ENCODE data around the gene ABCC10. TPM values are rescaled to one million over a fixed set of nuclear protein-coding genes. Genes with fewer than 3 reads are reported as not detected.
"Not testable (repeated sequence)": the region's sequence is repeated elsewhere in the genome, so short reads cannot be mapped to it uniquely, and the experiment has no call there.

The ABCC10 gene
- total RNA-seq, 1 donor, result 26.4 TPM

DNA sequence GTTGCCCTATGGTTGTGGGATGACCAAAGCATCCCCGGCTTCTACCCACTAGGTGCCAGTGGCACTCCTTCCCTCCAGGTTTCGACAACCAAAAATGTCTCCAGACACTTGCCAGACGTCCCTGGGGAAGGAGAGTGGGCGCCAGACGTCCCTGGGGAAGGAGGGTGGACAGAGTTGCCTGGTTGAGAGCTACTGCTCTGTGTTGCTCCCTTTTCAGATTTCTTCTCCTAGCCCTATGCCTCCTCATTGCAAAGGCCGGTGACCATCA, 69.7 kb downstream of the ABCC10 start:
- peak overlapping the region; percentile 56 for H3K4me2 ChIP-seq (ENCODE audit: insufficient read depth, low read length)
- no peak overlapping the region for H2AFZ ChIP-seq (ENCODE audit: low read length)
- peaks cover 49% of the 10 kb centered on the region for H3K4me1 ChIP-seq (ENCODE audit: insufficient read depth, low read length)
- H3K27me3 ChIP-seq (ENCODE audit: insufficient read depth, low read length), result no peaks in the 10 kb centered on the region
- peaks cover 41% of the 10 kb centered on the region for H3K79me2 ChIP-seq (ENCODE audit: insufficient read depth, low read length)
- H3K36me3 ChIP-seq (ENCODE audit: insufficient read depth, low read length), result peaks cover 36% of the 10 kb centered on the region
- H3K27ac ChIP-seq (ENCODE audit: low read depth, low read length), result peak overlapping the region; percentile 49
- no peak overlapping the region for H3K4me3 ChIP-seq (ENCODE audit: insufficient read depth, low read length)
- no peaks in the 10 kb centered on the region for H3K9me3 ChIP-seq (ENCODE audit: low read depth, low read length)
- DNase-seq (ENCODE audit: insufficient read length, low spot score, missing footprints), result peak; percentile 80
- TF ChIP-seq, protein P1, sequence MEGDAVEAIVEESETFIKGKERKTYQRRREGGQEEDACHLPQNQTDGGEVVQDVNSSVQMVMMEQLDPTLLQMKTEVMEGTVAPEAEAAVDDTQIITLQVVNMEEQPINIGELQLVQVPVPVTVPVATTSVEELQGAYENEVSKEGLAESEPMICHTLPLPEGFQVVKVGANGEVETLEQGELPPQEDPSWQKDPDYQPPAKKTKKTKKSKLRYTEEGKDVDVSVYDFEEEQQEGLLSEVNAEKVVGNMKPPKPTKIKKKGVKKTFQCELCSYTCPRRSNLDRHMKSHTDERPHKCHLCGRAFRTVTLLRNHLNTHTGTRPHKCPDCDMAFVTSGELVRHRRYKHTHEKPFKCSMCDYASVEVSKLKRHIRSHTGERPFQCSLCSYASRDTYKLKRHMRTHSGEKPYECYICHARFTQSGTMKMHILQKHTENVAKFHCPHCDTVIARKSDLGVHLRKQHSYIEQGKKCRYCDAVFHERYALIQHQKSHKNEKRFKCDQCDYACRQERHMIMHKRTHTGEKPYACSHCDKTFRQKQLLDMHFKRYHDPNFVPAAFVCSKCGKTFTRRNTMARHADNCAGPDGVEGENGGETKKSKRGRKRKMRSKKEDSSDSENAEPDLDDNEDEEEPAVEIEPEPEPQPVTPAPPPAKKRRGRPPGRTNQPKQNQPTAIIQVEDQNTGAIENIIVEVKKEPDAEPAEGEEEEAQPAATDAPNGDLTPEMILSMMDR (IDR thresholded peaks at IDR 0.05; ENCODE audit: extremely low read depth, low read depth, low read length), result no peak
- peaks cover 33% of the 10 kb centered on the region for H4K20me1 ChIP-seq (ENCODE audit: insufficient read depth, low read length)

DNA sequence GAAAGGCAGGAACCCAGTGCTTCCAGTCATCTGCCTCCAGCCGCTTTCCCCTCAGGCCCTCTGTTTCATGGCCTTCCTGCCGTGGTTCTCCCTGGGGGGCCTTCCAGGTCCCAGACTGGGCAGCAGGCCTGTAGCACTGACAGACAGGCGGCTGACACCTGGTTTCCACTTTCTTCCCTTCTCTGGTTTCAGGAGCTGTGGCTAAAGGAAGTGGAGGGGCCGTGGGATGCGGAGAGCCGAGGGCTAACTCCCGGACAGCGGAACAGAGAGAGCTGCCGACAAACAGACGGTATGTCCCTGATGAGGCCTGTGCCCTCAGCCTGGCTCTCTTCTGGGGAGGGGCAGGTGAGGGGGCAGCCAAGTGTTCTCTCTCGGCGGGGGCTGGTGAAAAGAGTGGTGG, 70.3 kb downstream of the ABCC10 start:
- no peak for DNase-seq (ENCODE audit: insufficient read length, low spot score, missing footprints)
- peaks cover 28% of the 10 kb centered on the region for H4K20me1 ChIP-seq (ENCODE audit: insufficient read depth, low read length)
- H3K27ac ChIP-seq (ENCODE audit: low read depth, low read length), result no peak overlapping the region
- no peaks in the 10 kb centered on the region for H3K27me3 ChIP-seq (ENCODE audit: insufficient read depth, low read length)
- no peak overlapping the region for H3K4me3 ChIP-seq (ENCODE audit: insufficient read depth, low read length)
- peaks cover 42% of the 10 kb centered on the region for H3K36me3 ChIP-seq (ENCODE audit: insufficient read depth, low read length)
- H2AFZ ChIP-seq (ENCODE audit: low read length), result no peak overlapping the region
- H3K9me3 ChIP-seq (ENCODE audit: low read depth, low read length), result no peaks in the 10 kb centered on the region
- H3K4me2 ChIP-seq (ENCODE audit: insufficient read depth, low read length), result no peak overlapping the region
- TF ChIP-seq, protein P1 (IDR thresholded peaks at IDR 0.05; ENCODE audit: extremely low read depth, low read depth, low read length), result no peak
- peaks cover 41% of the 10 kb centered on the region for H3K79me2 ChIP-seq (ENCODE audit: insufficient read depth, low read length)
- H3K4me1 ChIP-seq (ENCODE audit: insufficient read depth, low read length), result peaks cover 43% of the 10 kb centered on the region

DNA sequence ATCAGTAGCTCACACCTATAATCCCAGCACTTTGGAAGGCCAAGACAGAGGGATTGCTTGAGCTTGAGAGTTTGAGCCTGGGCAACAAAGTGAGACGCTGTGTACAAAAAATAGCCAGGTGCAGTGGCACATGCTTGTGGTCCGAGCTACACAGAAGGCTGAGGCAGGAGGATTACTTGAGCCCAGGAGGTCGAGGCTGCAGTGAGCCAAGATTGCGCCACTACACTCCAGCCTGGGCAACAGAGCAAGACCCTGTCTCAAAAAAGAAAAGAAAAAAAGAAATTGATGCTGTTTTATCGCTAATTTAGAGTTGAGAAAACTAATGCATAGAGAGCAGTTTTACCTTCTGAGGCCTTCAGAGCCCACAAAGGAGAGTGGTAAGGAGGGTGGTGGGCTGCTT, 71.0 kb downstream of the ABCC10 start:
- Histone ChIP-seq H3K36me3 (ENCODE audit: insufficient read depth, low read length) (peaks cover 48% of the 10 kb centered on the region), H3K79me2 (ENCODE audit: insufficient read depth, low read length) (peaks cover 37% of the 10 kb centered on the region), H4K20me1 (ENCODE audit: insufficient read depth, low read length) (peaks cover 22% of the 10 kb centered on the region), H3K4me1 (ENCODE audit: insufficient read depth, low read length) (peaks cover 37% of the 10 kb centered on the region)
- H3K9me3 ChIP-seq (ENCODE audit: low read depth, low read length); DNase-seq (ENCODE audit: insufficient read length, low spot score, missing footprints); H3K4me2 ChIP-seq (ENCODE audit: insufficient read depth, low read length); H2AFZ ChIP-seq (ENCODE audit: low read length); H3K4me3 ChIP-seq (ENCODE audit: insufficient read depth, low read length); H3K27me3 ChIP-seq (ENCODE audit: insufficient read depth, low read length); H3K27ac ChIP-seq (ENCODE audit: low read depth, low read length): not testable (repeated sequence)

DNA sequence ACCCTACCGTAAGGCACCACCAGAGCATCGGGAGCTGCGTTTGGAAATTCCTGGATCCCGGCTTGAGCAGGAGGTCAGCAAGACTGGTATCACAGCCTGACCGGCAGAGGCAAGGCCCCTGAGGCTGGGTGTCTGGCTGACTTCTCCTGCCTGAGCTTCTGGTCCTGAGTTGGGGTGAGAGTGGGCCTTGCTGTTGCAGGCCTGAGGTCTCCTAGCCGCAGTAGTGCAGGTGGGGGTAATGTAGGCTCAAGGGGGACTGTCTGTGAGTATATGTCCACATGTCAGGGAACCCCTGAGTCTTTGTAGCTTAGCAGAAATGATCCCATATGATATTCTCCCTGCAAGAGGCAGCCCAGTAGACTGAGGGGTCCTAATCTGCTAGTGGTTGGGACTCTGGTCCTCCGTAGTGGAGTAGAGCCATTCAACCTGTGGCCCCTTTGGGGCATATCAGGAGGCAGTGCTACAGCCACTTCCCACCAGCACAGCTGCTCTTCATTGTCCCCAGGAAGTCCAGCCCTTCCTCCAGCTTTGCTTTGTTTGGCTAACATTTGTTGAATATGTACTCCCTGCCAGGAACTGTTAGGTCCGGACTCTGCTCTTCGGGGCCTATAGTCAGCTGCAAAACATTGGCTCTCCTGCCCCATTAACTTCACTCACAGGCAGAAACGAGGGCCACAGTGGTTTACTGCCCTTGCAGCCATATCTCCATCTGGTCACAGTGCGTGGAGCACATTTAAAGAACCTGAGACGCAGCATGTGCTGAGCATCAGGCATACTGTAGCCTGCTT, 71.9 kb downstream of the ABCC10 start:
- Histone ChIP-seq H3K4me2 (ENCODE audit: insufficient read depth, low read length) (no peak overlapping the region), H3K9me3 (ENCODE audit: low read depth, low read length) (no peaks in the 10 kb centered on the region), H3K27ac (ENCODE audit: low read depth, low read length) (no peak overlapping the region), H2AFZ (ENCODE audit: low read length) (no peak overlapping the region), H4K20me1 (ENCODE audit: insufficient read depth, low read length) (peaks cover 19% of the 10 kb centered on the region), H3K4me3 (ENCODE audit: insufficient read depth, low read length) (no peak overlapping the region), H3K27me3 (ENCODE audit: insufficient read depth, low read length) (no peaks in the 10 kb centered on the region), H3K36me3 (ENCODE audit: insufficient read depth, low read length) (peaks cover 53% of the 10 kb centered on the region), H3K79me2 (ENCODE audit: insufficient read depth, low read length) (peaks cover 31% of the 10 kb centered on the region), H3K4me1 (ENCODE audit: insufficient read depth, low read length) (peaks cover 33% of the 10 kb centered on the region)
- DNase-seq (ENCODE audit: insufficient read length, low spot score, missing footprints), result no peak
- TF ChIP-seq, protein P1 (IDR thresholded peaks at IDR 0.05; ENCODE audit: extremely low read depth, low read depth, low read length), result no peak

Small RNA genes within 50 kb of the gene (small RNA-seq; reads per million reads assigned to genes)
- not detected for gene MIR6780B
- gene RNU6-1113P, result not detected

Other genes with a start within 250 kb of the ABCC10 start
- 34.4 and 34.5 TPM in 2 replicates for gene CUL9, start 245.3 kb upstream of the ABCC10 start, total RNA-seq
- gene DNPH1, start 198.1 kb upstream of the ABCC10 start, total RNA-seq, result 32.9 and 33.3 TPM in 2 replicates
- under 0.01 TPM in 1 of 2 replicates, not detected in the other for gene TTBK1, start 184.1 kb upstream of the ABCC10 start, total RNA-seq
- not detected in 2 replicates for gene SLC22A7, start 129.3 kb upstream of the ABCC10 start, total RNA-seq
- 0.59 TPM in 1 of 2 replicates, not detected in the other for gene CRIP3, start 118.7 kb upstream of the ABCC10 start, total RNA-seq
- 12.3 and 14.7 TPM in 2 replicates for gene ZNF318, start 57.9 kb upstream of the ABCC10 start, total RNA-seq
- 0.29 TPM in 1 of 2 replicates, not detected in the other for gene DLK2, start 28.0 kb downstream of the ABCC10 start, total RNA-seq
- gene TJAP1, start 50.0 kb downstream of the ABCC10 start, total RNA-seq, result 14.5 and 16.2 TPM in 2 replicates
- gene LRRC73, start 82.8 kb downstream of the ABCC10 start, total RNA-seq, result 0.36 and 0.59 TPM in 2 replicates
- gene YIPF3, start 89.4 kb downstream of the ABCC10 start, total RNA-seq, result 98.8 and 126 TPM in 2 replicates
- 28.6 and 29.5 TPM in 2 replicates for gene POLR1C, start 89.5 kb downstream of the ABCC10 start, total RNA-seq
- gene XPO5, start 148.5 kb downstream of the ABCC10 start, total RNA-seq, result 33.9 and 66.2 TPM in 2 replicates
- 26.4 and 28.0 TPM in 2 replicates for gene POLH, start 148.6 kb downstream of the ABCC10 start, total RNA-seq
- 74.3 and 84.0 TPM in 2 replicates for gene GTPBP2, start 201.7 kb downstream of the ABCC10 start, total RNA-seq
- gene MAD2L1BP, start 208.3 kb downstream of the ABCC10 start, total RNA-seq, result 18.6 and 30.4 TPM in 2 replicates
- gene RSPH9, start 217.5 kb downstream of the ABCC10 start, total RNA-seq, result under 0.01 and 0.36 TPM in 2 replicates